ENCODE data around the gene MYCBP.
A peak's percentile ranks its signal among the peaks of the same experiment; 100 is the strongest.
"Not testable (repeated sequence)": the region's sequence is repeated elsewhere in the genome, so short reads cannot be mapped to it uniquely, and the experiment has no call there.

Gene MYCBP, protein sequence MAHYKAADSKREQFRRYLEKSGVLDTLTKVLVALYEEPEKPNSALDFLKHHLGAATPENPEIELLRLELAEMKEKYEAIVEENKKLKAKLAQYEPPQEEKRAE

GRCh38 chr1:38873027-38873969 is at the start of gene MYCBP:
Gene MYCBP (minus strand): TSS chr1:38873348. CDS start chr1:38873305, 43 bp downstream.
- DNase-seq (ENCODE audit: low read depth), result peak; percentile 97

GRCh38 chr1:38919130-38919529 is 46.0 kb upstream of the MYCBP start:
- no peak for DNase-seq (ENCODE audit: low read depth)

- DNase-seq (ENCODE audit: low read depth), result no peak
Observed at GRCh38 chr1:38918568-38918967, 45.4 kb upstream of the MYCBP start.

DNA sequence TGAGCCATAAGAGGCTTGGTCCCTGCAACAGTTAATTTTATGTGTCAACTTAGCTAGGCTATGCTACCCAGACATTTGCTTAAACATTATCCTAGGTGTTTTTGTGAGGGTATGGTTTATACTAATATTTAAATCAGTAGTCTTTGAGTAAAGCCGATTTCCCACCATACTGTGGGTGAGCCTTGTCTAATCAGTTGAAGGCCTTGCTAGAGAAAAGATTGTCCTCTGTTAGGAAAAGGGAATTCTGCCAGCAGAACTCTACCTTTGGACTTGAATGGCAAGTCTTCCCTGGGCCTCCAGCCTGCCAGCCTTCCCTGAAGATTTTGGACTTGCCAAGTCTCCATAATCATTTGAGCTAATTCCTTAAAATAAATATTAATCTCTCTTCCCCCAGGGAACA is 44.6 kb upstream of the MYCBP start:
- no peak for DNase-seq (ENCODE audit: low read depth)

- DNase-seq (ENCODE audit: low read depth), result no peak
Observed at GRCh38 chr1:38917337-38917736, 44.2 kb upstream of the MYCBP start.

- DNase-seq (ENCODE audit: low read depth), result no peak
Observed at GRCh38 chr1:38915352-38915948, 42.3 kb upstream of the MYCBP start.

- not testable (repeated sequence) for DNase-seq (ENCODE audit: low read depth)
Observed at GRCh38 chr1:38914908-38915307, 41.8 kb upstream of the MYCBP start.

- DNase-seq (ENCODE audit: low read depth), result no peak
Observed at GRCh38 chr1:38908821-38909220, 35.7 kb upstream of the MYCBP start.

DNA sequence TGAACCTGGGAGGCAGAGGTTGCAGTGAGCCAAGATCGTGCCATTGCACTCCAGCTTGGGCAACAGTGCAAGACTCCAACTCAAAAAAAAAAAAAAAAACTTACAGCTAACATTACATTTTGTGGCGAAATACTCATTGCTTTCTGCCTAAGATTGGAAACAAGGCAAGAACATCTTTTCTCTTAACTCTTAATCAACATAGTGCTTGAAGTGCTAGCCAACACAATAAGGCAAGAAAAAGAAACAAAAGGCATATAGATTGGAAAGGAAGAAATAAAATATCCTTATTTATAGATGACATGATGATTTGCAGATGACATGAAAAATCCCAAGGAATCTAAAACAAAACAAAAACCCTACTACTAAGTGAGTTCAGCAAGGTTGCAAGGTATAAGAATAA is 32.8 kb upstream of the MYCBP start:
- DNase-seq (ENCODE audit: low read depth), result no peak

DNA sequence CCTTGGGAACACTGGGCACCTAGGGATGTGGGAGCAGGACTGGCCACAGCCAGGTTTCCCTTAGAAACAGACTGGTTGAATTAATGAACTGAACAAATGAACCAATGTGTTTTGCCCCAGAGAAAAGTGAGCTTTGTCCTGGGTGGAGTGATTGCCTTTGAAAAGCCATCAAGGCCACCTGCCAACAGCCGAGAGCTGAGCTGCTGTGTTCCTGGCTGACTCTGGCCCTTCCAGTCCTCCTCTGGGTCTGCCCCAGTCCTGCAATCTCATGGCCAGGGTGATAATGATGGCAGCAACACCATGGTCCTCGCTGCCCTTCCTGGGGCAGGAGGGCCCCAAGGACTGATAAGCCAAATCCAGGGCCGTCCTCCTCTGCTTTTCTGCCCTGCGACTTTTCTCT is 26.4 kb upstream of the MYCBP start:
- no peak for DNase-seq (ENCODE audit: low read depth)

DNA sequence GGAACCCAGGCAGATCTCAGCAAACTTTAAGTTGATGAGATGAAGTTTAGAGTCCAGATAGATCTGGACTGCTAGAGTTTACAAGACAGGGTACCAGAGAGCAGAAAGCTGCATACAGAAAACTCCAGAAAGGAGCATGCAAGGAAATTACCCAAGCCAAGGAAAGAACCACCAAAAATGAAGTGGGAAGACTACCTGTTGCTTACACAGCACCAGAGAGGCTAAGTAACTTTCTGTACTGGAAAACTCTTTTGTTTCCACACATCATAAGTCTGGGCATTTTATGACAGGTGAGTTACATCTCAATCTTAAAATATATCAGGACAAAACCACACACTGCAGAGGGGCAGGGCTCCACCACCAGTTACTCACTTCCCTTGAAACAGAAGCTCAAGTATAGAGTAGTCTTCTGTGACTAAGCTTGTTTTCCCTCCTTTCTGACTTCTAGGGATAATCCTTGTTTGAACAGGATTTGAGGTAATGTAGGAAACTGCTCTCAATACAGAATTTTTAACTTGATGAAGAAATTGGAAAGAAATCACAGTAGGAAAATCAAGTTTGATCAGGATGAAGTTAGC is 25.6 kb upstream of the MYCBP start:
- no peak for DNase-seq (ENCODE audit: low read depth)

GRCh38 chr1:38896169-38896568 is 23.0 kb upstream of the MYCBP start:
- DNase-seq (ENCODE audit: low read depth), result no peak

DNA sequence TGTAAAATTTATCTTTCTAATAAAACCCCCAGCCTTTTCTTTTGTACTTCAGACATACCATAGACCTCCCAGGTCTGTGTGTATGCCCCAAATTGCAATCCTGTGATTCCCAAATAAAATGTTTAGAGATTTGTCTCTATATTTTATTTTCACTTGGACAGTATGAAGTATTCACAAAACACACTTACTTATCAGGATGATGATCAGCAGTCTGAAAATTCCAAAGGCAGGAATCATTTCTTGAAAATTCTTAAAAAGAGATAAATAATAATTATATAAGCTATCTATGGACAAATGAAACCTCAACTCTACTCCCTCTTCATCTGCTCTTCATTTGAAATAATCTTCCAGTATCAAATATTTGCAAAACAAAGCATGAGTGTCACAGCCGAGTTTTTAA is 19.8 kb upstream of the MYCBP start:
- DNase-seq (ENCODE audit: low read depth), result no peak

DNA sequence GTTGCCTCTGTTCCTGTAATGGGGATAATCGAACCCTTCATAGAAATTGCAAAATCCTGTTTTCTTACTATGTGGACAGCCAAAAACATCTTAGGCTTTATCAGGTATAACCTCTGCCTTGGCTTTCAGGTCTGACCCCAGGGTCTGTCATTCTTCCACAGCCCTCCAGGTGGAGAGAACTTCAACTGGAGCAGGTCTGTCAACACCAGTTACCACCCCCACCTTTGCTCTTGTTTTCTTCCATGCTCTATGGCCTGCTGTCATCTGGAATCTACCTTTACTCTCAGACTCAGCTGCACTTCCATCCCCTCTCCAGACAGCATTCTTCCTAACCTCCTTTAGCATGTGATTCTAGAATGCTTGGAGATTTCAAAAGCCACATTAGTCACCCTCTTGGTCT is 18.6 kb upstream of the MYCBP start:
- DNase-seq (ENCODE audit: low read depth), result no peak

GRCh38 chr1:38889589-38889988 is 16.4 kb upstream of the MYCBP start:
- no peak for DNase-seq (ENCODE audit: low read depth)

- DNase-seq (ENCODE audit: low read depth), result no peak
Observed at GRCh38 chr1:38888423-38889333, 15.5 kb upstream of the MYCBP start.

GRCh38 chr1:38885092-38885491 is 11.9 kb upstream of the MYCBP start:
- no peak for DNase-seq (ENCODE audit: low read depth)

DNA sequence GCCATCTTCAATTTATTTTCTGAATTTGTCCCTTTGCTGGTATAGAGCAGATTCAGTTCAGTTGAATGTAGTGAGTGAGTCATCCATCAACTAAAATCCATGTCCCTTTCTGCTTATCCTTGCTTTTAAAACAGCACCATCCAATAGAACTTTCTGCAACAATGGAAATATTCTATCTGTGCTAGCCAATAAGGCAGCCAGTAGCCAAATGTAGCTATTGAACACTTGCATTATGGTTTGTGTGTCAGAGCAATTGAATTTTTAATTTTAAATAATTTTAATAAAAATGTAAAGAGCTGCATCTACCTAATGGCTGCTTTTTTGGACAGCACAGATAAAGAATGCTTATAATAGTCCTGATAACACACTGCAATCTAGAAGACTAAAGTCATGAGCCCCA is 8.3 kb upstream of the MYCBP start, which contains the start of gene GJA9:
Gene GJA9 (minus strand): TSS at position 101 of the 400 bp plus-strand sequence. CDS start 5,489 bp downstream, outside the sequence.
- DNase-seq (ENCODE audit: low read depth), result no peak

GRCh38 chr1:38875811-38876210 is 2.7 kb upstream of the MYCBP start:
- DNase-seq (ENCODE audit: low read depth), result no peak

- no peak for DNase-seq (ENCODE audit: low read depth)
Observed at GRCh38 chr1:38872401-38873026, 634 bp downstream of the MYCBP start.

DNA sequence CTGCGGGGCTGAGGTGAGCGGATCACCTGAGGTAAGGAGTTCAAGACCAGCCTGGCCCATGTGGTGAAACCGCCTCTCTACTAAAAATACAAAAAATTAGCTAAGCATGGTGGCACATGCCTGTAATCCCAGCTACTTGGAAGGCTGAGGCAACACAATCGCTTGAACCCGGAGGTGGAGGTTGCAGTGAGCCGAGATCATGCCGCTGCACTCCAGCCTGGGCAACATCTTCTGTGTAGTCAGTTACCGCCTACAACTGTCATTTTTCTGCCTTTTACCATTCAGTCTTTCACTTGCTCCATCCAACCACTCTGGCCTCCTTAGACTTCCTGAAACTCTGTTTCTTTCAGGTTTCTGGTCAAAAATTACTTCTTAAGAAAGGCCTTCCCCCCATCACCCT is 2.2 kb downstream of the MYCBP start:
- no peak for DNase-seq (ENCODE audit: low read depth)
